Smooth muscle cell (in vitro differentiated cells): ENCODE results near the gene C16orf74. TPM values are rescaled to one million over a fixed set of nuclear protein-coding genes. Genes with fewer than 3 reads are reported as not detected.

Experiments
- DNase-seq: peaks from one replicate; lab custom pipeline; 2025; ENCODE audit not compliant: unreplicated experiment; lab: John Stamatoyannopoulos, UW
- H2AFZ ChIP-seq: fragments of 200-600 bp; sonication (generic); 2 replicates; pipeline ENCODE4 v1.6.0; 2016; ENCODE audit warnings: antibody characterized with exemption, low read depth, mild to moderate bottlenecking
- H3F3A ChIP-seq: fragments of 200-600 bp; sonication (generic); 2 replicates; pipeline ENCODE4 v1.6.0; 2017; ENCODE audit warnings: antibody characterized with exemption, low read depth
- H3K27ac ChIP-seq: fragments of 200-600 bp; sonication (generic); 2 replicates; pipeline ENCODE4 v1.5.1; 2016; ENCODE audit warnings: low read depth, mild to moderate bottlenecking
- H3K27me3 ChIP-seq: fragments of 200-600 bp; sonication (generic); 2 replicates; pipeline ENCODE4 v1.6.1; 2016; ENCODE audit warnings: low read depth, mild to moderate bottlenecking
- H3K36me3 ChIP-seq: fragments of 200-600 bp; sonication (generic); 2 replicates; pipeline ENCODE4 v1.5.1; 2016; ENCODE audit warnings: low read depth
- H3K4me1 ChIP-seq: fragments of 200-600 bp; sonication (generic); 2 replicates; pipeline ENCODE4 v1.5.1; 2016; ENCODE audit warnings: low read depth
- H3K4me2 ChIP-seq: fragments of 200-600 bp; sonication (generic); 2 replicates; pipeline ENCODE4 v1.6.0; 2016; ENCODE audit warnings: mild to moderate bottlenecking
- H3K4me3 ChIP-seq: fragments of 200-600 bp; sonication (generic); 2 replicates; pipeline ENCODE4 v1.5.1; 2016; ENCODE audit warnings: mild to moderate bottlenecking
- H3K79me2 ChIP-seq: fragments of 200-600 bp; sonication (generic); 2 replicates; pipeline ENCODE4 v1.6.0; 2016; ENCODE audit warnings: low read depth, mild to moderate bottlenecking
- H3K9ac ChIP-seq: fragments of 200-600 bp; sonication (generic); 2 replicates; pipeline ENCODE4 v1.6.0; 2016; ENCODE audit warnings: low read depth
- H3K9me3 ChIP-seq: fragments of 200-600 bp; sonication (generic); replicated peaks from 2 replicates; pipeline ENCODE4 v1.5.1; 2016; ENCODE audit warnings: low read depth
- H4K20me1 ChIP-seq: fragments of 200-600 bp; sonication (generic); 2 replicates; pipeline ENCODE4 v1.6.0; 2016; ENCODE audit warnings: low read depth
- WGBS: methylation state at CpG from one replicate; pipeline ENCODE4 v1.1.7; 2016; ENCODE audit warnings: low lambda C conversion rate; 5-methylcytosine and 5-hydroxymethylcytosine counted together
- polyA plus RNA-seq: library from polyadenylated mRNA; unstranded; fragments of >200 nt; fragmentation: Nextera tagmentation; extraction: Ambion mirVana; gene quantifications from 2 replicates; pipeline ENCODE4 v1.2.1, GENCODE V29; 2016
- total RNA-seq: library from RNA; depleted of rRNA; stranded (reverse); fragments of >200 nt; gene quantifications from 2 replicates; pipeline ENCODE4 v1.2.3, GENCODE V29; 2014
- TF ChIP-seq, protein P1 (sequence below): fragments of 200-600 bp; sonication (generic); IDR thresholded peaks from 2 replicates; pipeline ENCODE4 v1.5.1; 2017; ENCODE audit warnings: borderline replicate concordance, mild to moderate bottlenecking, antibody characterized with exemption; ENCODE audit not compliant: insufficient read depth, poor library complexity, severe bottlenecking

Gene C16orf74
- total and polyA plus RNA-seq, 2 experiments from 2014 or later, result 0.31 to 1.7 TPM

DNA sequence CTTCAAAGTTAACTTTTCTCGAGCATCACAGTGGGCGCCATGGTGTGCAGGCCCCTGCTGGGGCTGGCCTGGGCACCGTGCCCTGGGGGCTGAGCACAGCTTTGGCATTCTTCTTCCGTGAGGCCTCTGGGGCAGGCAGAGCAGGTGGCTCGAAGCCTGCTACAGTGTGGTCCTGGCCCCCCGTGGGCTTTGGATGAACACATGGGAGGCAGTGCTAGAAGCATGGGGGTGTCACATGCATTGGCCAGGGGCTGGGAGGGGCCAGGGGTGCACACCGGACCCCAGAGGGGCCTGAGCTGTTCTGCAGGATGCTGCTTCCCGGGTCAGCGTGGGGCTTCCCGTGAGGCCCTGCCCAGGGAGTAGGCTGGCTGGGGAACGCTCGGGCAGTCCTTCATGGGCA lies 12.1 kb upstream of the C16orf74 start:
- DNase-seq, result no peak
- no peaks in the 10 kb centered on the region for H3K36me3 ChIP-seq
- H3K9me3 ChIP-seq, result no peaks in the 10 kb centered on the region
- H3K4me1 ChIP-seq, result no peaks in the 10 kb centered on the region
- H3K9ac ChIP-seq, result no peak overlapping the region
- H3K4me2 ChIP-seq, result no peak overlapping the region
- no peaks in the 10 kb centered on the region for H3K79me2 ChIP-seq
- no peak overlapping the region for H3K27ac ChIP-seq
- WGBS, result 97% methylated on average over 11 of the region's 12 CpGs
- H3K27me3 ChIP-seq, result peaks cover 10% of the 10 kb centered on the region
- H4K20me1 ChIP-seq, result no peaks in the 10 kb centered on the region
- TF ChIP-seq, protein P1, sequence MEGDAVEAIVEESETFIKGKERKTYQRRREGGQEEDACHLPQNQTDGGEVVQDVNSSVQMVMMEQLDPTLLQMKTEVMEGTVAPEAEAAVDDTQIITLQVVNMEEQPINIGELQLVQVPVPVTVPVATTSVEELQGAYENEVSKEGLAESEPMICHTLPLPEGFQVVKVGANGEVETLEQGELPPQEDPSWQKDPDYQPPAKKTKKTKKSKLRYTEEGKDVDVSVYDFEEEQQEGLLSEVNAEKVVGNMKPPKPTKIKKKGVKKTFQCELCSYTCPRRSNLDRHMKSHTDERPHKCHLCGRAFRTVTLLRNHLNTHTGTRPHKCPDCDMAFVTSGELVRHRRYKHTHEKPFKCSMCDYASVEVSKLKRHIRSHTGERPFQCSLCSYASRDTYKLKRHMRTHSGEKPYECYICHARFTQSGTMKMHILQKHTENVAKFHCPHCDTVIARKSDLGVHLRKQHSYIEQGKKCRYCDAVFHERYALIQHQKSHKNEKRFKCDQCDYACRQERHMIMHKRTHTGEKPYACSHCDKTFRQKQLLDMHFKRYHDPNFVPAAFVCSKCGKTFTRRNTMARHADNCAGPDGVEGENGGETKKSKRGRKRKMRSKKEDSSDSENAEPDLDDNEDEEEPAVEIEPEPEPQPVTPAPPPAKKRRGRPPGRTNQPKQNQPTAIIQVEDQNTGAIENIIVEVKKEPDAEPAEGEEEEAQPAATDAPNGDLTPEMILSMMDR, result no peak
- H3K4me3 ChIP-seq, result no peak overlapping the region
- H3F3A ChIP-seq, result no peaks in the 10 kb centered on the region
- no peak overlapping the region for H2AFZ ChIP-seq

DNA sequence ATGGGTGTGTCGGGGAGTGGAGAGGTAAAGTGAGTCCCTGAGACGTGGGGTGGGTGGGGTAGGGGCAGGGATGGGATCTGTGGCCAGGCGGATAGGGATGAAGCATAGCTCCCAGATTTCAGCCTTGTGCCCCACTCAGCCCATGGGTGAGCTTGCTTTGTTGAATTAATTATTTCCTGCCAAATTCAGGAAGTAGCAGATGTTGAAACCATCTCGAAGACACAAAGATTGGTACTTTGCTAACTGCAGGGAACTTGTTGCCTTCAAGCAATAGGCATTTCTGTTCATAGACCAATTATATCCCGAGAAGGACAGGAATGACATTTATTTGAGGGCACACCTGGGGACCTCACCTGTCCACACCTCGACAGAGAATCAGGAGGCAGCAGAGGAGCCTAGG lies 11.0 kb upstream of the C16orf74 start:
- no peaks in the 10 kb centered on the region for H4K20me1 ChIP-seq
- DNase-seq, result no peak
- no peaks in the 10 kb centered on the region for H3K4me1 ChIP-seq
- H3K79me2 ChIP-seq, result no peaks in the 10 kb centered on the region
- H3K27me3 ChIP-seq, result peaks cover 10% of the 10 kb centered on the region
- H3K36me3 ChIP-seq, result no peaks in the 10 kb centered on the region
- H2AFZ ChIP-seq, result no peak overlapping the region
- no peak overlapping the region for H3K27ac ChIP-seq
- no peak overlapping the region for H3K9ac ChIP-seq
- whole genome bisulfite sequencing, result 87% methylated on average over 6 of the region's 6 CpGs
- TF ChIP-seq, protein P1, result no peak
- H3K9me3 ChIP-seq, result no peaks in the 10 kb centered on the region
- H3K4me3 ChIP-seq, result no peak overlapping the region
- H3F3A ChIP-seq, result peaks cover 5% of the 10 kb centered on the region
- H3K4me2 ChIP-seq, result no peak overlapping the region

DNA sequence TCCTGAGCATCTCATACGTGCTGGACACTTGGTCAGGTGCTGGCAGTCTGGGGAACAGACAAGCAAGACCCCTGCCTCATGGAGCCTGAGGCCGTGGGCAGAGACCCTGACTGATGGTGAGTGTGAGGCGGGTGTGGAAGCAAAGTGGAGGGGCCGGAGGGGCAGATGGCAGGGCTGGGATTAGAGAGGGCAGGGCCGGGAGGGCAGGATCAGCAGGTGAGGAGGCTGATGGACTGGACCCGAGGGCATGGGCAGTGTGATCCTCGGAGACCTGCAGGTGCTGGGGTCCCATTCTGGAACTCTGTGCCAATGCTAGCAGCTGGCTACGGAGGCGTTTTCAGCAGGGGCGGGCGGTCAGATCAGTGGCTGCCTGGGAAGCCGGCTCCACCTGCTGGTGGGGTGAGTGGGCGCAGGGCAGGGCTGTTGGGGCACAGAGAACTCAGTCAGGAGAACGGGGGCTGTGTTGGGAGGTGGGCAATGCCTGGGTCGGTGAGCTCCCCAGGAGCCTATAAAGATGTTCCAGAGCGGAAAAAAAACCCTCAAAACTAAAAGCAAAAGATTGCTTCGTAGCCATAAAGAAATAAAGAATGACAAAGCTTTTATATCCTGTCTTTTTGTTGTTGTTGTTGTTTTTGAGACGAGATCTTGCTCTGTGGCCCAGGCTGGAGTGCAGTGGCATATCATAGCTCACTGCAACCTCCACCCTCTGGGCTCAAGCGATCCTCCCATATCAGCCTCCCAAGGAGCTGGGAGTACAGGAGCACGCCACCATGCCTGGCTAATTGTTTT lies 8.9 kb upstream of the C16orf74 start:
- no peak overlapping the region for H3K27ac ChIP-seq
- H3K4me1 ChIP-seq, result no peaks in the 10 kb centered on the region
- no peaks in the 10 kb centered on the region for H3K9me3 ChIP-seq
- no peaks in the 10 kb centered on the region for H4K20me1 ChIP-seq
- no peak overlapping the region for H3K4me2 ChIP-seq
- no peaks in the 10 kb centered on the region for H3K79me2 ChIP-seq
- no peak overlapping the region for H3K9ac ChIP-seq
- TF ChIP-seq, protein P1, result peak; percentile 26
- H3K27me3 ChIP-seq, result peaks cover 10% of the 10 kb centered on the region
- no peaks in the 10 kb centered on the region for H3K36me3 ChIP-seq
- DNase-seq, result no peak
- peaks cover 5% of the 10 kb centered on the region for H3F3A ChIP-seq
- H2AFZ ChIP-seq, result no peak overlapping the region
- WGBS, result 80% methylated on average over 19 of the region's 20 CpGs
- H3K4me3 ChIP-seq, result no peak overlapping the region

DNA sequence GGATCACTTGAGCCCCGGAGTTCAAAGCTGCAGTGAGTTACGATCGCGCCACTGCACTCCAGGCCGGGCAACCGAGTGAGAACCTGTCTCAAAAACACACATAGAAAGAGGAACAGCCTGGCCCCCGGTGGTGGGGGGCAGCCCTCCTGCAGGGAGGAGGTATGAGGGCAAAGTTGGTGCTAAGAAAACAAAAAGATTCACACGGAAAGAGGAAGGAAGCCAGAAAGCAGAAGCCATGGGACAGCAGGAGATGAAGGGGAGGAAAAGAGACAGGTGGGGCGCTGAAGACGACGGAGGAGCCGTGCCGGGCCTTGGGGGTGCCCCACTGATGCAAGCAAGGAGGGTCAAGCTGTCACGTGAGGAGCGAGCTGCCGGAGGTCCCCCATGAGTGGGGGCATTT lies 8.2 kb upstream of the C16orf74 start:
- H3F3A ChIP-seq, result peaks cover 5% of the 10 kb centered on the region
- no peaks in the 10 kb centered on the region for H3K36me3 ChIP-seq
- no peak for DNase-seq
- no peak overlapping the region for H3K4me3 ChIP-seq
- no peaks in the 10 kb centered on the region for H3K4me1 ChIP-seq
- no peaks in the 10 kb centered on the region for H3K79me2 ChIP-seq
- H3K9me3 ChIP-seq, result no peaks in the 10 kb centered on the region
- H2AFZ ChIP-seq, result no peak overlapping the region
- no peak overlapping the region for H3K4me2 ChIP-seq
- peaks cover 10% of the 10 kb centered on the region for H3K27me3 ChIP-seq
- H4K20me1 ChIP-seq, result no peaks in the 10 kb centered on the region
- H3K27ac ChIP-seq, result no peak overlapping the region
- TF ChIP-seq, protein P1, result no peak
- no peak overlapping the region for H3K9ac ChIP-seq
- WGBS, result 92% methylated on average over 16 of the region's 16 CpGs
